Skeletal muscle satellite cell (primary cell): ENCODE results near the gene EPN1.

ENCODE experiments used
- H3K27me3 ChIP-seq: 2 replicates; pipeline ENCODE4 v1.7.0; 2013; ENCODE audit warnings: low read length; ENCODE audit not compliant: control insufficient read depth, insufficient read depth
- H3K36me3 ChIP-seq: 2 replicates; pipeline ENCODE4 v1.7.0; 2013; ENCODE audit warnings: mild to moderate bottlenecking, control low read depth, low read length; ENCODE audit not compliant: insufficient read depth
- H3K4me1 ChIP-seq: 2 replicates; pipeline ENCODE4 v1.7.0; 2013; ENCODE audit warnings: low read length; ENCODE audit not compliant: control insufficient read depth, insufficient read depth
- H3K4me2 ChIP-seq: 2 replicates; pipeline ENCODE4 v1.7.0; 2013; ENCODE audit warnings: mild to moderate bottlenecking, low read length
- H3K4me3 ChIP-seq: 2 replicates; pipeline ENCODE4 v1.7.0; 2013; ENCODE audit warnings: low read length
- H3K9ac ChIP-seq: 2 replicates; pipeline ENCODE4 v1.7.0; 2013; ENCODE audit warnings: mild to moderate bottlenecking, low read depth, low read length, moderate library complexity
- H3K9me3 ChIP-seq: replicated peaks from 2 replicates; pipeline ENCODE4 v1.7.0; 2013; ENCODE audit warnings: mild to moderate bottlenecking, control low read depth, low read length

Gene EPN1

GRCh38 chr19:55641426-55642152 lies 33.4 kb upstream of the EPN1 start:
- Histone ChIP-seq H3K9ac (peak overlapping the region; percentile 90), H3K4me3 (peak overlapping the region; percentile 94), H3K4me2 (peak overlapping the region; percentile 92), H3K4me1 (peaks cover 38% of the 10 kb centered on the region), H3K9me3 (no peaks in the 10 kb centered on the region), H3K27me3 (no peaks in the 10 kb centered on the region), H3K36me3 (peaks cover 12% of the 10 kb centered on the region)

- Histone ChIP-seq H3K4me3 (peak overlapping the region; percentile 94), H3K4me1 (peaks cover 42% of the 10 kb centered on the region), H3K36me3 (peaks cover 12% of the 10 kb centered on the region), H3K9me3 (no peaks in the 10 kb centered on the region), H3K4me2 (peak overlapping the region; percentile 92), H3K9ac (peak overlapping the region; percentile 90), H3K27me3 (no peaks in the 10 kb centered on the region)
Measured at GRCh38 chr19:55642153-55643002, 32.6 kb upstream of the EPN1 start.

GRCh38 chr19:55643003-55643886 lies 31.8 kb upstream of the EPN1 start, which contains the start of gene ZNF581:
ZNF581 (plus strand) TSS chr19:55643649; CDS start chr19:55644572, 923 bp downstream.
- peak within 1 kb of the TSS; percentile 94 for H3K4me3 ChIP-seq
- H3K4me2 ChIP-seq, result peak within 1 kb of the TSS; percentile 92
- no peaks in the 10 kb centered on the region for H3K9me3 ChIP-seq
- H3K9ac ChIP-seq, result peak within 1 kb of the TSS; percentile 90
- peaks cover 12% of the 10 kb centered on the region for H3K36me3 ChIP-seq
- H3K27me3 ChIP-seq, result no peaks in the 10 kb centered on the region
- peaks cover 46% of the 10 kb centered on the region for H3K4me1 ChIP-seq

GRCh38 chr19:55643887-55644176 lies 31.2 kb upstream of the EPN1 start:
- Histone ChIP-seq H3K9me3 (no peaks in the 10 kb centered on the region), H3K4me3 (peak overlapping the region; percentile 94), H3K36me3 (peaks cover 12% of the 10 kb centered on the region), H3K4me1 (peaks cover 49% of the 10 kb centered on the region), H3K4me2 (peak overlapping the region; percentile 92), H3K9ac (peak overlapping the region; percentile 90), H3K27me3 (no peaks in the 10 kb centered on the region)

- Histone ChIP-seq H3K4me3 (peak overlapping the region; percentile 94), H3K27me3 (no peaks in the 10 kb centered on the region), H3K4me2 (peak overlapping the region; percentile 92), H3K4me1 (peaks cover 54% of the 10 kb centered on the region), H3K9me3 (no peaks in the 10 kb centered on the region), H3K36me3 (peaks cover 12% of the 10 kb centered on the region), H3K9ac (peak overlapping the region; percentile 90)
Measured at GRCh38 chr19:55644191-55644833, 30.7 kb upstream of the EPN1 start.

- Histone ChIP-seq H3K4me3 (peak overlapping the region; percentile 94), H3K4me1 (peaks cover 52% of the 10 kb centered on the region), H3K9ac (peak overlapping the region; percentile 90), H3K27me3 (no peaks in the 10 kb centered on the region), H3K36me3 (peaks cover 12% of the 10 kb centered on the region), H3K4me2 (peak overlapping the region; percentile 92), H3K9me3 (no peaks in the 10 kb centered on the region)
Measured at GRCh38 chr19:55644842-55645511, 30.0 kb upstream of the EPN1 start.

- Histone ChIP-seq H3K4me1 (peaks cover 47% of the 10 kb centered on the region), H3K9me3 (no peaks in the 10 kb centered on the region), H3K4me2 (peak overlapping the region; percentile 92), H3K9ac (no peak overlapping the region), H3K27me3 (no peaks in the 10 kb centered on the region), H3K4me3 (no peak overlapping the region), H3K36me3 (peaks cover 12% of the 10 kb centered on the region)
Measured at GRCh38 chr19:55645512-55645881, 29.5 kb upstream of the EPN1 start.

GRCh38 chr19:55646889-55647731 lies 27.9 kb upstream of the EPN1 start:
- no peaks in the 10 kb centered on the region for H3K9me3 ChIP-seq
- H3K4me2 ChIP-seq, result peak overlapping the region; percentile 99
- peak overlapping the region; percentile 92 for H3K4me3 ChIP-seq
- peaks cover 18% of the 10 kb centered on the region for H3K36me3 ChIP-seq
- H3K27me3 ChIP-seq, result no peaks in the 10 kb centered on the region
- H3K4me1 ChIP-seq, result peaks cover 43% of the 10 kb centered on the region
- H3K9ac ChIP-seq, result peak overlapping the region; percentile 86

- H3K4me3 ChIP-seq, result peak within 1 kb of the TSS; percentile 92
- H3K36me3 ChIP-seq, result peaks cover 21% of the 10 kb centered on the region
- peak within 1 kb of the TSS; percentile 99 for H3K4me2 ChIP-seq
- H3K9me3 ChIP-seq, result no peaks in the 10 kb centered on the region
- H3K27me3 ChIP-seq, result no peaks in the 10 kb centered on the region
- H3K4me1 ChIP-seq, result peaks cover 35% of the 10 kb centered on the region
- peak within 1 kb of the TSS; percentile 86 for H3K9ac ChIP-seq
Measured at GRCh38 chr19:55647732-55648584, 27.1 kb upstream of the EPN1 start, which contains the start of gene CCDC106. CCDC106 (plus strand) TSS chr19:55648212; CDS start chr19:55649047, 835 bp downstream.
